OCI-LY3 (cell line): Measurements from ENCODE around the gene SLC22A3.

Source experiments
- CTCF ChIP-seq: fragments of 200-600, 300-600 bp; sonication (generic); IDR thresholded peaks from 2 replicates; pipeline ENCODE4 v1.5.1; 2014; ENCODE audit warnings: antibody characterized with exemption, low read length, low read depth
- EZH2phosphoT487 ChIP-seq: fragments of 200-600 bp; shearing (Covaris generic); IDR thresholded peaks from 2 replicates; pipeline ENCODE4 v1.6.1; 2018; ENCODE audit warnings: antibody characterized with exemption, mixed run types, low read depth

DNA sequence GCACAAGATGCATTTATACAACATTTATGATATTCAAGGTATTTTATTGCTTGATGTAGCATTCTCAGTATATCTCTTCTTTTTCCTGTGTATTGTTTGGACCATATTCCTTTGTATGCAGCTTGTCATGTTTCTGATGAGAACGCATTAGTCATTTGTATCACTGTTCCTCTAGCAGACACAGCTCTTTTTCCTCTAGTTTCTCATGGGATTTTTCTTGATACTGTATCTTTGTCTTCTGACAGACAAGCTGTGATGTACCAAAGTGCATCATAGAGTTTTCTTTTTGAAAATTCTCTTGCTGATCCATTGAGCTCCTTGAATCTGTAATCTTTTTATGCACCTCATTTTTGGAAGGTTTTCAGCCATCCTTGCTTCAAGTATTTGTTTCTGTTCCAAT lies 140.9 kb downstream of the SLC22A3 start:
- TF ChIP-seq CTCF: no peak
- no peak for TF ChIP-seq EZH2phosphoT487
